Measurements from ENCODE around the gene WSB2. TPM values are rescaled to one million over a fixed set of nuclear protein-coding genes. Genes with fewer than 3 reads are reported as not detected.

Gene WSB2
- total and polyA plus RNA-seq, 10 of the 15 experiments (the other 5 are each of a cell fraction or from before 2014, with no cell fraction given) = 18.3 to 82.6 (median 43.7) TPM

DNA sequence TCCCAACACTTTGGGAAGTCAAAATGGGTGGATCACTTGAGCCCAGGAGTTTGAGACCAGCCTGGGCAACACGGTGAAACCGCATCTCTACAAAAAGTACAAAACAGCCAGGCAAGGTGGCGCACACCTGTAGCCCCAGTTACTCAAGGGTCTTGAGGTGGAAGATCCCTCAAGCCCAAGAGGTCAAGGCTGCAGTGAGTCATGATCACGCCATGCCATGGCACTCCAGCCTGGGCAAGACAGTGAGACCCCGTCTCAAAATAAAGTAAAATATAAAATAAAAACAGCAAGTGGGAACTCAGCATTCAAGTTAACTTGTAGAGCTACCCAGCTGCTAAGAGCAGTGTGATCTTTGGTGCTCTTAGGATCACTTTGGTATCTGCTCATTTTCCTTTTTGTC lies 31.8 kb downstream of the WSB2 start:
- WGBS (ENCODE audit: insufficient coverage, insufficient replicate concordance, low lambda C conversion rate, missing lambda C conversion rate) = 98% methylated on average over 5 of the region's 5 CpGs
- TF ChIP-seq CREM (IDR thresholded peaks at IDR 0.05; ENCODE audit: low read depth) (no peak), CBFB (IDR thresholded peaks at IDR 0.05; ENCODE audit: low read depth) (no peak), NRF1 (conservative IDR thresholded peaks at IDR 0.05; ENCODE audit: low read depth, low read length) (no peak), POLR2AphosphoS5 (IDR thresholded peaks at IDR 0.05; ENCODE audit: low read length) (peak; percentile 23; the same call in 1 of the 2 replicates)
- ChIA-PET CTCF (interaction anchor here (0.7 to 1.5 kb wide), 3 partner anchors 36 to 154 kb away, joined by 3 to 4 read pairs (median 4); no protein-coding TSS in a partner anchor), SMC1A (ENCODE audit: uncharacterized antibody, unreplicated experiment) (no interaction called here), RAD21 (ENCODE audit: unreplicated experiment) (interaction anchor here (1.3 kb wide), 1 partner anchor 154 kb away, joined by 3 read pairs; no protein-coding TSS in a partner anchor), POLR2A (no interaction called here)
- Histone ChIP-seq H2AFZ (ENCODE audit: control insufficient read depth, low read depth, low read length) (no peak overlapping the region), H3K27ac (ENCODE audit: control insufficient read depth, insufficient read depth) (no peak overlapping the region), H3K4me1 (ENCODE audit: control insufficient read depth, insufficient read depth, low read length) (no peaks in the 10 kb centered on the region), H3K9me3 (replicated peaks; ENCODE audit: control insufficient read depth, insufficient read depth, low read length) (no peaks in the 10 kb centered on the region), H3K4me3 (no peak overlapping the region), H4K20me1 (ENCODE audit: control insufficient read depth, insufficient read depth) (no peaks in the 10 kb centered on the region), H3K36me3 (ENCODE audit: control insufficient read depth in 2 of 2, insufficient read depth in 2 of 2, low read length in 1 of 2) (peaks cover 18 to 45% of the 10 kb centered on the region in 2 experiments), H3K79me2 (ENCODE audit: control insufficient read depth, insufficient read depth, low read length) (no peaks in the 10 kb centered on the region), H3K9ac (ENCODE audit: control insufficient read depth, insufficient read depth, low read length) (no peak overlapping the region), H3K4me2 (ENCODE audit: control insufficient read depth, insufficient read depth) (no peak overlapping the region), H3K27me3 (replicated peaks in 1 of 2; ENCODE audit: control insufficient read depth in 2 of 2, insufficient read depth in 2 of 2, low read length in 1 of 2) (no peaks in the 10 kb centered on the region)
- in situ Hi-C loops (cut with MboI) = no loop called here
- no TSS peak for BruUV-seq (replicated peaks)
- intact Hi-C loops (cut with micrococcal nuclease; ENCODE audit: unreplicated experiment) = no loop called here
- no peak for ATAC-seq
- no peak for DNase-seq (ENCODE audit: low read depth, low spot score)
- no peak for FAIRE-seq

DNA sequence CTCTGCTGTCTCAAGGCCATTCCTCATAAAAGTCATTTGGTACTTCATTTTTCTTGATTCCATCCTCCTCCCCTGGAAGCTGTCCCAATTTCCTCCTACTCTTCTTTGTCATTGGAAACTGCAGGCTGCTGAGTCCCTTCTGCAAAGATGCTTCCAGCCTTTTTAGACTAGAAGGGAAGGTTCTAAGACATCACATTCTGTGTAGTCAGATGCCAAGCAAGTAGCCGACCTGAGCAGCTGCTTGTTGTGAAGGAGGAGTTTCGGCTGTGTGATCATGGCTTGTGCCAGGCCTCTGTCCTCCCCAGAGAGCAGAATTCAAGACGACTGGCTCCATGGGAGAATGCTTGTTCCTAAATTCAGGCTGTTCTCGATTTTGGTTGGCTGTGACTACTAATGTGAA lies 35.8 kb downstream of the WSB2 start:
- H4K20me1 ChIP-seq (ENCODE audit: control insufficient read depth, insufficient read depth) = no peaks in the 10 kb centered on the region
- FAIRE-seq (no peak), DNase-seq (ENCODE audit: low read depth, low spot score) (no peak), ATAC-seq (no peak)
- no peak overlapping the region for H2AFZ ChIP-seq (ENCODE audit: control insufficient read depth, low read depth, low read length)
- ChIA-PET POLR2A (no interaction called here), RAD21 (ENCODE audit: unreplicated experiment) (no interaction called here), CTCF (no interaction called here), SMC1A (ENCODE audit: uncharacterized antibody, unreplicated experiment) (no interaction called here)
- in situ Hi-C loops (cut with MboI) = no loop called here
- no peaks in the 10 kb centered on the region for H3K27me3 ChIP-seq (replicated peaks in 1 of 2; ENCODE audit: control insufficient read depth in 2 of 2, insufficient read depth in 2 of 2, low read length in 1 of 2)
- intact Hi-C loops (cut with micrococcal nuclease; ENCODE audit: unreplicated experiment) = no loop called here
- WGBS (ENCODE audit: insufficient coverage, insufficient replicate concordance, low lambda C conversion rate, missing lambda C conversion rate) = 55% methylated on average over 4 of the region's 4 CpGs
- H3K27ac ChIP-seq (ENCODE audit: control insufficient read depth, insufficient read depth) = no peak overlapping the region
- H3K9me3 ChIP-seq (replicated peaks; ENCODE audit: control insufficient read depth, insufficient read depth, low read length) = no peaks in the 10 kb centered on the region
- H3K4me3 ChIP-seq = no peak overlapping the region
- no peaks in the 10 kb centered on the region for H3K79me2 ChIP-seq (ENCODE audit: control insufficient read depth, insufficient read depth, low read length)
- H3K9ac ChIP-seq (ENCODE audit: control insufficient read depth, insufficient read depth, low read length) = no peak overlapping the region
- peaks cover 23 to 34% of the 10 kb centered on the region in 2 experiments for H3K36me3 ChIP-seq (ENCODE audit: control insufficient read depth in 2 of 2, insufficient read depth in 2 of 2, low read length in 1 of 2)
- no peaks in the 10 kb centered on the region for H3K4me1 ChIP-seq (ENCODE audit: control insufficient read depth, insufficient read depth, low read length)
- BruUV-seq (replicated peaks) = no TSS peak
- no peak overlapping the region for H3K4me2 ChIP-seq (ENCODE audit: control insufficient read depth, insufficient read depth)
- TF ChIP-seq SMC3 (IDR thresholded peaks at IDR 0.05; ENCODE audit: borderline replicate concordance, low read length) (no peak), EGR1 (IDR thresholded peaks at IDR 0.05; ENCODE audit: borderline replicate concordance in 1 of 2, low read depth in 2 of 2, low read length in 2 of 2) (no peak), ZNF384 (IDR thresholded peaks at IDR 0.05; ENCODE audit: borderline replicate concordance, low read depth, low read length) (no peak), CHD1 (IDR thresholded peaks at IDR 0.05; ENCODE audit: low read depth, low read length) (no peak), MEF2A (IDR thresholded peaks at IDR 0.05; ENCODE audit: insufficient read depth, low read depth, low read length) (no peak), NFIC (IDR thresholded peaks at IDR 0.05; ENCODE audit: low read depth, low read length) (no peak), SUZ12 (IDR thresholded peaks at IDR 0.05; ENCODE audit: unreplicated experiment) (no peak)
- TF ChIP-seq, protein P1, sequence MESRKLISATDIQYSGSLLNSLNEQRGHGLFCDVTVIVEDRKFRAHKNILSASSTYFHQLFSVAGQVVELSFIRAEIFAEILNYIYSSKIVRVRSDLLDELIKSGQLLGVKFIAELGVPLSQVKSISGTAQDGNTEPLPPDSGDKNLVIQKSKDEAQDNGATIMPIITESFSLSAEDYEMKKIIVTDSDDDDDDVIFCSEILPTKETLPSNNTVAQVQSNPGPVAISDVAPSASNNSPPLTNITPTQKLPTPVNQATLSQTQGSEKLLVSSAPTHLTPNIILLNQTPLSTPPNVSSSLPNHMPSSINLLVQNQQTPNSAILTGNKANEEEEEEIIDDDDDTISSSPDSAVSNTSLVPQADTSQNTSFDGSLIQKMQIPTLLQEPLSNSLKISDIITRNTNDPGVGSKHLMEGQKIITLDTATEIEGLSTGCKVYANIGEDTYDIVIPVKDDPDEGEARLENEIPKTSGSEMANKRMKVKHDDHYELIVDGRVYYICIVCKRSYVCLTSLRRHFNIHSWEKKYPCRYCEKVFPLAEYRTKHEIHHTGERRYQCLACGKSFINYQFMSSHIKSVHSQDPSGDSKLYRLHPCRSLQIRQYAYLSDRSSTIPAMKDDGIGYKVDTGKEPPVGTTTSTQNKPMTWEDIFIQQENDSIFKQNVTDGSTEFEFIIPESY (IDR thresholded peaks at IDR 0.05) = no peak
- TF ChIP-seq, protein P2, sequence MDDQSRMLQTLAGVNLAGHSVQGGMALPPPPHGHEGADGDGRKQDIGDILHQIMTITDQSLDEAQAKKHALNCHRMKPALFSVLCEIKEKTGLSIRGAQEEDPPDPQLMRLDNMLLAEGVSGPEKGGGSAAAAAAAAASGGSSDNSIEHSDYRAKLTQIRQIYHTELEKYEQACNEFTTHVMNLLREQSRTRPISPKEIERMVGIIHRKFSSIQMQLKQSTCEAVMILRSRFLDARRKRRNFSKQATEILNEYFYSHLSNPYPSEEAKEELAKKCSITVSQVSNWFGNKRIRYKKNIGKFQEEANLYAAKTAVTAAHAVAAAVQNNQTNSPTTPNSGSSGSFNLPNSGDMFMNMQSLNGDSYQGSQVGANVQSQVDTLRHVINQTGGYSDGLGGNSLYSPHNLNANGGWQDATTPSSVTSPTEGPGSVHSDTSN (IDR thresholded peaks at IDR 0.05; ENCODE audit: insufficient replicate concordance, low read depth, low read length) = no peak
- TF ChIP-seq, protein P3, sequence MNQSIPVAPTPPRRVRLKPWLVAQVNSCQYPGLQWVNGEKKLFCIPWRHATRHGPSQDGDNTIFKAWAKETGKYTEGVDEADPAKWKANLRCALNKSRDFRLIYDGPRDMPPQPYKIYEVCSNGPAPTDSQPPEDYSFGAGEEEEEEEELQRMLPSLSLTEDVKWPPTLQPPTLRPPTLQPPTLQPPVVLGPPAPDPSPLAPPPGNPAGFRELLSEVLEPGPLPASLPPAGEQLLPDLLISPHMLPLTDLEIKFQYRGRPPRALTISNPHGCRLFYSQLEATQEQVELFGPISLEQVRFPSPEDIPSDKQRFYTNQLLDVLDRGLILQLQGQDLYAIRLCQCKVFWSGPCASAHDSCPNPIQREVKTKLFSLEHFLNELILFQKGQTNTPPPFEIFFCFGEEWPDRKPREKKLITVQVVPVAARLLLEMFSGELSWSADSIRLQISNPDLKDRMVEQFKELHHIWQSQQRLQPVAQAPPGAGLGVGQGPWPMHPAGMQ (IDR thresholded peaks at IDR 0.05; ENCODE audit: borderline replicate concordance) = no peak
